Stimulated activated CD8-positive, alpha-beta memory T cell treated with anti-CD3 and anti-CD28 coated beads, Interleukin-7, amount 100 ng/mL, for 1 hour (primary cell): ENCODE measurements around the gene MOGAT3.

ENCODE experiments used
- DNase-seq, 2 donors: peaks; one replicate each; pipeline ENCODE4 v3.0.0-alpha.2; 2020; ENCODE audit warnings: low read depth in 2 of 2

The MOGAT3 gene

GRCh38 chr7:101233907-101234547 is 33.2 kb upstream of the MOGAT3 start:
- DNase-seq = no peak

GRCh38 chr7:101232141-101232850 is 31.5 kb upstream of the MOGAT3 start:
- DNase-seq = no peak

DNA sequence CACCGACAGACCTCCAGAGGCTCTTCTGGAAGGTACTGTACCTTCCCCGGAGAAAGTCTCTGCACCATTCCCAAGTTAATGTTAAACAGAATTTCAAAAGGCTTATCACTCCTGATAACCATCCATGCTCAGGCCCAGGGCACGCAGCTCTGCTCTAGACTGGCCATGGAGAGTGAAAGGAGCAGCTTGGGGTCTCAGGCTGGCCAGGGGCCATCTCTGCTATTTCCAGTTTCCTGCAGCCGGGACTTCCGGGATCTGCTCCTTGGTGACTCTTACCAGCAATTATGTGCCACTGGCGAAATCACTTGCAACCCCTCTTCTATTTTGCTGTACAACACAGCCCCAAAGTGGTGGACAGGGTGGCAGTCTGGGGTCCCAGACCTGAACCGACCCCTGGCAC is 30.8 kb upstream of the MOGAT3 start:
- DNase-seq = no peak

- DNase-seq = no peak
Observed at GRCh38 chr7:101226721-101227120, 25.9 kb upstream of the MOGAT3 start.

DNA sequence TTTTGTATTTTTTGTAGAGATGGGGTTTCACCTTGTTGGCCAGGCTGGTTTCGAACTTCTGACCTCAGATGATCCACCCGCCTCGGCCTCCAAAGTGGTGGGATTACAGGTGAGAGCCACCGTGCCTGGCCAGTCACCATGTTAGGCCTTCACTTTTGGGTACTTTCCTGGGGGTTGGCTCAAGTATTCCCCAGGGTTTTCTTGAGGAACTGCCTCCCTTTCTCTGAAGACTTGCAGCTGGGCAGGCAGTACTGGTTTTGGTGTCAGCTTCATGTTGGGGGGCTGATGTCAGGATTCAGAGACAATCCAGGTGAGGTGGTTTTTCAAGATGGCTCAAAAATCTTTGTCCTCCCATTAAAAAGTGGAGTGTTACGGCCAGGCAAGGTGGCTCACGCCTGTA is 24.8 kb upstream of the MOGAT3 start:
- DNase-seq = no peak

DNA sequence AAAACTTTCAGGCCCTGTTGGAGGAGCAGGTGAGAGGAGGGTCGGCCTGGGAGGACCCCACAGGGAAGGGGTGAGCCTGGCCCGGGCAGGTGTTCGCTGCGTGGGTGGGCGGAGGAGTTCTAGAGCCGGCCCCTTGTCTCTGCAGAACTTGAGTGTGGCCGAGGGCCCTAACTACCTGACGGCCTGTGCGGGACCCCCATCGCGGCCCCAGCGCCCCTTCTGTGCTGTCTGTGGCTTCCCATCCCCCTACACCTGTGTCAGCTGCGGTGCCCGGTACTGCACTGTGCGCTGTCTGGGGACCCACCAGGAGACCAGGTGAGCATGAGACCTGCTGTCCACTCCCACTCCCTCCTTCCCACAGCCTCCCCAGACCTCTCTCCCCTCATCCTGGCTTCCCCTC is 22.7 kb upstream of the MOGAT3 start:
- DNase-seq = no peak

DNA sequence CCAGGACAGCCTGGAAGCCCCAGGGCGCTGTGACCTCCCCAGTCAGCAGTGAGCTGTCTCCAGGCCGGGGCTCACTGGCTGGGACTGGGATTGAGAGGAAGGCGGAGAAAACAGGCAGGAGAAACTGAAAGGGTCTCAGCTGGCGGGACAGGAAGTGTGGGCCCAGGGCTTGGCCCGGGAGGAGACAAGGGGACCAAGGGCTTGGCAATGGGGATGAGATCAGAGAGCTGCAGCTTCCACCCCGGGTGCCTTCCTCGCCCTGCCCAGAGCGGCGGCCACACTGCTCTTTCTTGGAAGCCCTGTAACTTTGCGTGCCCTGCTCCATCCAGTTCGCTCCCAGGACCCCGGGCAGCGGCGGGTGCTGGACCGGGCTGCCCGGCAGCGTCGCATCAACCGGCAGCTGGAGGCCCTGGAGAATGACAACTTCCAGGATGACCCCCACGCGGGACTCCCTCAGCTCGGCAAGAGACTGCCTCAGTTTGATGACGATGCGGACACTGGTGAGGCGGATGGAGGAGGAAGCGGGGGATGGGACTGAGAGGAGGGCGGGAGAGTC is 21.5 kb upstream of the MOGAT3 start:
- DNase-seq = no peak

GRCh38 chr7:101220295-101220694 is 19.5 kb upstream of the MOGAT3 start:
- no peak for DNase-seq

DNA sequence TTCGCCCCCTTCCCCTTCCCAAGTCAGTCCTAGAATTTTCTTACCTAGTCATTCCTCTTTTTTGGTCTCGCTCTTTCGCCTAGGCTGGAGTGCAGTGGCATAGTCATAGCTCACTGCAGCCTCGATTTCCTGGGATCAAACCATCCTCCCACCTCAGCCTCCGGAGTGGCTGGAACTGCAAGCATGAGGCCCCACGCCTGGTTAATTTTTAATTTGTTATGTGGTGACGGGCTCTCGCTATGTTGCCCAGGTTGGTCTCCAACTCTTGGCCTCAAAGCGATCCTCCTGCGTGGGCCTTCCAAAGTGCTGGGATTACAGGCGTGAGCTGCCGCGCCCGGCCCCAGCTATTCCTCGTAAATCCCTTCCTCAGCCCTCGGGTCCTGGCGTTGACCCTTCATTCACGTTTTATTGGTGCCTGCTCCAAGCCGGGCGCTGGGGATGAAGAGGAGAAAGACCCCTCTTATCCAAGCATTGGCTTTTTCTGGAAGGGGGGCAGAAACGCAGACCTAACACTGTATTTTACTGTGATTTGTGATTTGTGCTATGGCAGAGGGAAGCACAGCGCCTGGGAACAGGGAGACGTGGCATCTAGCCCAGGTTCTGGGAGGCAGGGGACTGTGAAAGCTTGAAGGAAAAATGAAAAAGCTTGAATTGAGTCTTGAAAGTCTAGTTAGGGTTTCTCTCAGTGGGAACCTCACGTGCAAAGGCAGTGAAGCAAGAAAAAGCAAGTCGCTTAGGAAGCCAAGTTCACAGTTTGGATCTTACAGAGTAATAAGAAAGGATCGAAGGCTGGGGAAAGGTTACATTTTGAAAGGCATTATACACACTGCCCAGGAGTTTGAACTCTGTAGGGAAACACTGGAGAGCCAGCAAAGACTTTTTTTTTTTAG is 17.6 kb upstream of the MOGAT3 start:
- no peak for DNase-seq

- DNase-seq = peak; percentile 90 to 95
Observed at GRCh38 chr7:101217388-101218235, 16.8 kb upstream of the MOGAT3 start, which contains the start of the genes PLOD3 and ZNHIT1. PLOD3 (minus strand) TSS chr7:101217581; CDS start chr7:101217274, 307 bp downstream. ZNHIT1 (plus strand) TSS chr7:101218165; CDS start chr7:101218196, 31 bp downstream.

DNA sequence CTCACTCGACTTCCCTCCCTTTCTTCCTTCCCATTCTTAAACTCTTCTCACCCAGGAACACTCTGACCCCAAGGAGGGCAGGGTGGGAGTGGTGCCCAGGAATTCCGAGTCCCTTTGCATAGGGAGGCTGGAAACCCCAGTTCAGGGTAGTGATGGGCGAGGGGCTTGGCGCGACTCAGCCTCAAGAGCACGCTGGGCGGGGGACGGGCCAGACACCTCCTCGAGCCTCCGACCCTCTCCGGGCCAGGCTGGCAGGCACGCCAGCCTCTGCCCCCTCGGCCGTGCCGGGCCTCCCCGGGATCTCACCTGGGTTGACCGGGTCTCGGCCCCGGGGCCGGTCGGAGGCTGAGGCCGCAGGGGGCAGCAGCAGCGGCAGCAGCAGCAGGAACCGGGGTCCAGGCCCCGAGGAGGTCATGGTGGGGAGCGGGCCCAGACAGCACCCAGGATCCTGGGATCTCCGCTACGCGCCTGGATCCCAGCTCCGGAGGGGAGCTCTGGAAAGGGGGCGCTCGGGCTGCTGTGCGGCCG is 16.1 kb upstream of the MOGAT3 start:
- DNase-seq = no peak

- DNase-seq = no peak
Observed at GRCh38 chr7:101216001-101216859, 15.4 kb upstream of the MOGAT3 start.

- DNase-seq = no peak
Observed at GRCh38 chr7:101212014-101212413, 11.2 kb upstream of the MOGAT3 start.

DNA sequence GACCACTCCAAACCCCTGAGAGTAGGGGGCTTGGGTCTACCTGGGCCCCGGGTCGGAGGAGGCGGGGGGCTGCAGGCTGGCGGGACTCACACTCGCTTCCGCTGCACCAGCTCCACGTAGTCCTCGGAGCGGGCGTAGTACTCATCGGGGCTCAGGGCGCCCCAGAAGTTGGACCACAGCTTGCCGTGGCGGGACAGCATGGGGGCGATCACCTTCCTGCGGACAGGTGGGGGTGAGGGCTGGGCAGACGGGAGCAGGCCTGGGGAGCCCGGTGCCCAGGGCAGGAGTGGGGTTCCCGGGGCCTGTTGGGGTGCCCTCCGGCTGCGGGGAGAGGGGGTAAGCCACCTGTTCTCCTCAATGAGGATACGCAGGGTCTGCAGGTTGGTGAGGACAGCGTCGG is 10.7 kb upstream of the MOGAT3 start:
- DNase-seq = no peak

GRCh38 chr7:101210143-101210542 is 9.3 kb upstream of the MOGAT3 start:
- no peak for DNase-seq

- no peak for DNase-seq
Observed at GRCh38 chr7:101208794-101209193, 8.0 kb upstream of the MOGAT3 start.

DNA sequence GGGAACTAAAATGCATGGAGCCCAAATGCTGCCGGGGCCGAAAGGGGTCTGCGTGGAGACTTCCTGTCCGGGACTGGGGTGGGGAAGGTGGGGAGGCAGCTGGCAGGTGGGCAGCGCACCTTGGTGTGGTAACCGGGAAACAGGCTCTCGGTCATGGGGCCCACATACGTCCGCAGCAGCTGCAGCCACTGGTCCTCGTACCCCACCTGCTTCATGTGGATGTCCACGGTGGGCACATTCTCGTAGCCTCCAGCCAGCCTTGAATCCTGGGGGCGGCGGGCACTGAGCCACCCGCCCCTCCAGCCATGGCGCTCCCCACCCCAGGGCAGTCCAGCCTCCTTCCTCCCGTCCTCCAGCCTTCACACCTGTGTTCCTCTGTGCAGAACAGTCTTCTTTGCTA is 6.6 kb upstream of the MOGAT3 start:
- DNase-seq = no peak

GRCh38 chr7:101206665-101207042 is 5.8 kb upstream of the MOGAT3 start:
- no peak for DNase-seq

GRCh38 chr7:101205901-101206664 is 5.2 kb upstream of the MOGAT3 start:
- DNase-seq = no peak
